Upper lobe of right lung (tissue), 1 donor: ENCODE data around the gene MCMBP. TPM values are rescaled to one million over a fixed set of nuclear protein-coding genes. Genes with fewer than 3 reads are reported as not detected.
"Not testable (repeated sequence)": the region's sequence is repeated elsewhere in the genome, so short reads cannot be mapped to it uniquely, and the experiment has no call there.

Experiments
- ATAC-seq: fragments of 200-7000 bp; cut with Tn5 transposase; one replicate; pipeline ENCODE4 v1.9.1; 2020; ENCODE audit warnings: mild to moderate bottlenecking, moderate library complexity
- DNase-seq: peaks from one replicate; pipeline ENCODE4 v3.0.0-alpha.2; 2020
- H3K27ac ChIP-seq: fragments of 200-600 bp; one replicate; pipeline ENCODE4 v1.8.0; 2022
- H3K27me3 ChIP-seq: fragments of 200-600 bp; one replicate; pipeline ENCODE4 v1.8.0; 2022; ENCODE audit warnings: mild to moderate bottlenecking
- H3K36me3 ChIP-seq: fragments of 200-600 bp; one replicate; pipeline ENCODE4 v1.8.0; 2022
- H3K4me1 ChIP-seq: fragments of 200-600 bp; one replicate; pipeline ENCODE4 v1.8.0; 2022
- H3K4me3 ChIP-seq: fragments of 200-600 bp; one replicate; pipeline ENCODE4 v1.8.0; 2022; ENCODE audit warnings: mild to moderate bottlenecking
- H3K9me3 ChIP-seq: fragments of 200-600 bp; one replicate; pipeline ENCODE4 v1.8.0; 2022
- CTCF ChIP-seq: fragments of 200-600 bp; IDR thresholded peaks from one replicate; pipeline ENCODE4 v1.8.0; 2022; ENCODE audit warnings: antibody characterized with exemption
- intact Hi-C: fragments of 100-400 bp; cut with DNase I; formaldehyde crosslinking; loops from one replicate; pipeline ENCODE4 v1.11.0; 2022
- total RNA-seq: library from RNA; stranded (reverse); fragmentation: NEBNext Ultra II Directional; extraction: Animal tissue kit (Norgen Biotek cat#: 25700); gene quantifications from one replicate; pipeline ENCODE4 v1.2.1, GENCODE V29; 2021
- donor health status: DM: no; HTN: yes; CAD: no; lungs with severe emphysema.

The MCMBP gene
- total RNA-seq, 1 donor from 2014 or later = 54.7 TPM

- H3K27ac ChIP-seq = no peak overlapping the region
- intact Hi-C loops = no loop called here
- H3K9me3 ChIP-seq = no peaks in the 10 kb centered on the region
- no peaks in the 10 kb centered on the region for H3K4me1 ChIP-seq
- ATAC-seq = no peak
- H3K36me3 ChIP-seq = peaks cover 31% of the 10 kb centered on the region
- H3K4me3 ChIP-seq = no peak overlapping the region
- DNase-seq = no peak
- no peaks in the 10 kb centered on the region for H3K27me3 ChIP-seq
- TF ChIP-seq CTCF = no peak
Measured at GRCh38 chr10:119801176-119801575, 71.5 kb downstream of the MCMBP start.

GRCh38 chr10:119796039-119796438 lies 76.6 kb downstream of the MCMBP start:
- Histone ChIP-seq H3K27ac (no peak overlapping the region), H3K36me3 (peaks cover 11% of the 10 kb centered on the region), H3K27me3 (no peaks in the 10 kb centered on the region), H3K4me3 (no peak overlapping the region), H3K4me1 (no peaks in the 10 kb centered on the region), H3K9me3 (no peaks in the 10 kb centered on the region)
- no peak for TF ChIP-seq CTCF
- ATAC-seq (no peak), DNase-seq (no peak)
- intact Hi-C loops = no loop called here

- H3K9me3 ChIP-seq, ATAC-seq, intact Hi-C loops, H3K27ac ChIP-seq, H3K4me1 ChIP-seq, DNase-seq, H3K4me3 ChIP-seq, H3K27me3 ChIP-seq: not testable (repeated sequence)
- peaks cover 11% of the 10 kb centered on the region for H3K36me3 ChIP-seq
Measured at GRCh38 chr10:119795101-119795500, 77.5 kb downstream of the MCMBP start.

GRCh38 chr10:119786117-119786769 lies 86.4 kb downstream of the MCMBP start:
- Histone ChIP-seq H3K9me3 (no peaks in the 10 kb centered on the region), H3K27ac (no peak overlapping the region), H3K27me3 (no peaks in the 10 kb centered on the region), H3K4me3 (no peak overlapping the region), H3K36me3 (no peaks in the 10 kb centered on the region), H3K4me1 (peaks cover 8% of the 10 kb centered on the region)
- no peak for DNase-seq
- no peak for TF ChIP-seq CTCF
- ATAC-seq = peak; percentile 94
- intact Hi-C loops = no loop called here

- ATAC-seq (peak; percentile 49), DNase-seq (no peak)
- Histone ChIP-seq H3K27ac (no peak overlapping the region), H3K4me3 (no peak overlapping the region), H3K9me3 (no peaks in the 10 kb centered on the region), H3K4me1 (peaks cover 8% of the 10 kb centered on the region), H3K36me3 (no peaks in the 10 kb centered on the region), H3K27me3 (no peaks in the 10 kb centered on the region)
- TF ChIP-seq CTCF = no peak
- intact Hi-C loops = no loop called here
Measured at GRCh38 chr10:119784340-119785067, 88.1 kb downstream of the MCMBP start.

- no peaks in the 10 kb centered on the region for H3K9me3 ChIP-seq
- ATAC-seq (no peak), DNase-seq (no peak)
- intact Hi-C loops = no loop called here
- H3K4me1 ChIP-seq = peaks cover 8% of the 10 kb centered on the region
- no peak overlapping the region for H3K4me3 ChIP-seq
- no peaks in the 10 kb centered on the region for H3K27me3 ChIP-seq
- no peak for TF ChIP-seq CTCF
- no peak overlapping the region for H3K27ac ChIP-seq
- no peaks in the 10 kb centered on the region for H3K36me3 ChIP-seq
Measured at GRCh38 chr10:119783665-119784027, 89.0 kb downstream of the MCMBP start.
